ENCODE measurements around the gene GALNT5.

- TF ChIP-seq CTCF (IDR thresholded peaks at IDR 0.05) (no peak), ZFX (IDR thresholded peaks at IDR 0.05; ENCODE audit: borderline replicate concordance) (no peak)
These were observed 68.3 kb downstream of the GALNT5 start, which contains the start of gene ERMN for GRCh38 chr2:157325786-157326185.

All from 22Rv1 (cell line).